HL-60 (cell line): ENCODE measurements around the gene COMP.

Experiments used
- DNase-seq, 2 experiments: peaks; one replicate each; pipeline ENCODE4 v3.0.0-alpha.2; 2010 to 2020; ENCODE audit warnings: low read depth in 1 of 2, low spot score in 1 of 2
- H3K27ac ChIP-seq: fragments of 250-450 bp; sonication (Bioruptor Pico); replicated peaks from 2 replicates; pipeline ENCODE4 v1.5.1; 2020; ENCODE audit warnings: mild to moderate bottlenecking, moderate library complexity
- H3K27me3 ChIP-seq: fragments of 250-450 bp; sonication (Bioruptor Pico); 2 replicates; pipeline ENCODE4 v1.5.1; 2021; ENCODE audit warnings: mild to moderate bottlenecking, moderate library complexity; ENCODE audit not compliant: insufficient read depth, poor library complexity, severe bottlenecking
- H3K4me3 ChIP-seq: replicated peaks from 2 replicates; pipeline ENCODE4 v1.5.1; 2011; ENCODE audit warnings: mild to moderate bottlenecking, control low read depth, low read length; ENCODE audit not compliant: insufficient read depth
- GABPA ChIP-seq: IDR thresholded peaks from 2 replicates; pipeline ENCODE4 v1.6.1; 2012; ENCODE audit warnings: low read depth
- POLR2AphosphoS5 ChIP-seq: IDR thresholded peaks from 2 replicates; pipeline ENCODE4 v1.6.1; 2012; ENCODE audit warnings: low read depth
- SPI1 ChIP-seq: IDR thresholded peaks from 2 replicates; pipeline ENCODE4 v1.6.1; 2012; ENCODE audit warnings: low read depth, mild to moderate bottlenecking, borderline replicate concordance
- TF ChIP-seq, protein P1 (sequence below): IDR thresholded peaks from 2 replicates; pipeline ENCODE4 v1.6.1; 2012; ENCODE audit warnings: low read depth; ENCODE audit not compliant: insufficient replicate concordance
- TF ChIP-seq, protein P2 (sequence below): IDR thresholded peaks from one replicate; pipeline ENCODE4 v1.5.1; 2011; ENCODE audit warnings: low read length, control low read depth, inconsistent platforms; ENCODE audit not compliant: insufficient read depth

The COMP gene

DNA sequence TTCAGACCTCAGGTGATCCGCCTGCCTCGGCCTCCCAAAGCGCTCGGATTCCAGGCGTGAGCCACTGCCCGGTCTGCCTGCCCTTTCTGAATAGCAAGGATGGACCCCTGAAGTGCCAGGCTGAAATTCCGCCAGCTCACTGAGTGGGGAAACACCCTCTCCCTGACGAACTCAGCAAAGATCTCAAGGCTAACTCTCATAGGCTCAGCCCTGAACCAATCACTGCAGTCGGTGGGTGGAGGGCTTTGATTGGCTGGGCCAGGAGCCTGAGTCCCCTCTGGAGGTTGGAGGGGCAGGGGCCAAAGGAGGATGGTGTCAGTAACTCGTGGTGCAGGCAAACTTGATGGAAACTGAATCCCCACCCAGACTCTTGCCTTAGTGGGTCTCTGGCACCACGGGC is 11.2 kb upstream of the COMP start:
- peaks cover 11% of the 10 kb centered on the region for H3K27me3 ChIP-seq
- no peak overlapping the region for H3K27ac ChIP-seq
- no peak for TF ChIP-seq GABPA
- TF ChIP-seq SPI1, result no peak
- no peak for TF ChIP-seq POLR2AphosphoS5
- TF ChIP-seq, protein P1, sequence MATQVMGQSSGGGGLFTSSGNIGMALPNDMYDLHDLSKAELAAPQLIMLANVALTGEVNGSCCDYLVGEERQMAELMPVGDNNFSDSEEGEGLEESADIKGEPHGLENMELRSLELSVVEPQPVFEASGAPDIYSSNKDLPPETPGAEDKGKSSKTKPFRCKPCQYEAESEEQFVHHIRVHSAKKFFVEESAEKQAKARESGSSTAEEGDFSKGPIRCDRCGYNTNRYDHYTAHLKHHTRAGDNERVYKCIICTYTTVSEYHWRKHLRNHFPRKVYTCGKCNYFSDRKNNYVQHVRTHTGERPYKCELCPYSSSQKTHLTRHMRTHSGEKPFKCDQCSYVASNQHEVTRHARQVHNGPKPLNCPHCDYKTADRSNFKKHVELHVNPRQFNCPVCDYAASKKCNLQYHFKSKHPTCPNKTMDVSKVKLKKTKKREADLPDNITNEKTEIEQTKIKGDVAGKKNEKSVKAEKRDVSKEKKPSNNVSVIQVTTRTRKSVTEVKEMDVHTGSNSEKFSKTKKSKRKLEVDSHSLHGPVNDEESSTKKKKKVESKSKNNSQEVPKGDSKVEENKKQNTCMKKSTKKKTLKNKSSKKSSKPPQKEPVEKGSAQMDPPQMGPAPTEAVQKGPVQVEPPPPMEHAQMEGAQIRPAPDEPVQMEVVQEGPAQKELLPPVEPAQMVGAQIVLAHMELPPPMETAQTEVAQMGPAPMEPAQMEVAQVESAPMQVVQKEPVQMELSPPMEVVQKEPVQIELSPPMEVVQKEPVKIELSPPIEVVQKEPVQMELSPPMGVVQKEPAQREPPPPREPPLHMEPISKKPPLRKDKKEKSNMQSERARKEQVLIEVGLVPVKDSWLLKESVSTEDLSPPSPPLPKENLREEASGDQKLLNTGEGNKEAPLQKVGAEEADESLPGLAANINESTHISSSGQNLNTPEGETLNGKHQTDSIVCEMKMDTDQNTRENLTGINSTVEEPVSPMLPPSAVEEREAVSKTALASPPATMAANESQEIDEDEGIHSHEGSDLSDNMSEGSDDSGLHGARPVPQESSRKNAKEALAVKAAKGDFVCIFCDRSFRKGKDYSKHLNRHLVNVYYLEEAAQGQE, result no peak
- TF ChIP-seq, protein P2, sequence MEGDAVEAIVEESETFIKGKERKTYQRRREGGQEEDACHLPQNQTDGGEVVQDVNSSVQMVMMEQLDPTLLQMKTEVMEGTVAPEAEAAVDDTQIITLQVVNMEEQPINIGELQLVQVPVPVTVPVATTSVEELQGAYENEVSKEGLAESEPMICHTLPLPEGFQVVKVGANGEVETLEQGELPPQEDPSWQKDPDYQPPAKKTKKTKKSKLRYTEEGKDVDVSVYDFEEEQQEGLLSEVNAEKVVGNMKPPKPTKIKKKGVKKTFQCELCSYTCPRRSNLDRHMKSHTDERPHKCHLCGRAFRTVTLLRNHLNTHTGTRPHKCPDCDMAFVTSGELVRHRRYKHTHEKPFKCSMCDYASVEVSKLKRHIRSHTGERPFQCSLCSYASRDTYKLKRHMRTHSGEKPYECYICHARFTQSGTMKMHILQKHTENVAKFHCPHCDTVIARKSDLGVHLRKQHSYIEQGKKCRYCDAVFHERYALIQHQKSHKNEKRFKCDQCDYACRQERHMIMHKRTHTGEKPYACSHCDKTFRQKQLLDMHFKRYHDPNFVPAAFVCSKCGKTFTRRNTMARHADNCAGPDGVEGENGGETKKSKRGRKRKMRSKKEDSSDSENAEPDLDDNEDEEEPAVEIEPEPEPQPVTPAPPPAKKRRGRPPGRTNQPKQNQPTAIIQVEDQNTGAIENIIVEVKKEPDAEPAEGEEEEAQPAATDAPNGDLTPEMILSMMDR, result no peak
- no peak for DNase-seq
- no peak overlapping the region for H3K4me3 ChIP-seq

DNA sequence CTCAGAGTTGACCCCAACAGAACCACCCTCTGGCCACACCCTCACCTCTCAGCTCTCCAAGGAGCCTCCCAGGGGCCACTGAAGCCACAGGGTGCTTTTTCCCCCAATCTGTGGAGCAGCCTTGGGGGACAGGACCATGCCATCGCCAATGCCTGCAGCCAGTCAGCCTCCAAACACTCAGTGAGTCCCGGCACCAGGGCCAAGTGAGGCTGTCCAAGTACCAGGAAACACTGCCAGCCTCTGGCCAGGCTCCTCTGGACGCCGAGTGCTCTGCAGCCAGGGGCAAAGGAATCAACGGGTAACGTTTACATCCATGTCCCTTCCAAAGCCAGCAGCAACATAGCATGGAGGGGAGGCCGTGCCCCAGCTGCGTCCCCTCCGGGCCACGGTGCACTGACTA is 9.5 kb upstream of the COMP start:
- TF ChIP-seq, protein P2, result no peak
- TF ChIP-seq SPI1 (no peak), GABPA (no peak), POLR2AphosphoS5 (no peak)
- TF ChIP-seq, protein P1, result no peak
- no peak overlapping the region for H3K4me3 ChIP-seq
- no peak overlapping the region for H3K27ac ChIP-seq
- no peak for DNase-seq
- H3K27me3 ChIP-seq, result peaks cover 22% of the 10 kb centered on the region

DNA sequence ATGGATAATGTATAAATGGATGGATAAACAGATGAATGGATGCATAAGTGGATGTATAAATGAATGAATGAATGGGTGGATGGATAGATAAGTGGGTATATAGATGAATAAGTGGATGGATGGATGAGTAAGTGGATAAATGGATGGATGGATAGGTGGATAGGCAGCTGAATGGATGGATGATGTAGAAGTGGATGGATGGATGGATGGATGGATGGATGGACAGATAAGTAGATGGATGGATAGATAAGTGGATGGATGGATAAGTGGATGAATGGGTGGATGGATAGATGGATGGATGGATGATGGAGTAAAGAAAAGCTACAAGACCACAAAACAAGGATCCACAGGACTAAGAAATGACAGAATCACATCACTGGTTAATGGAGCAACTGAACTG is 9.0 kb upstream of the COMP start:
- Histone ChIP-seq H3K27me3 (peaks cover 28% of the 10 kb centered on the region), H3K27ac (no peak overlapping the region), H3K4me3 (no peak overlapping the region)
- DNase-seq, result no peak
- TF ChIP-seq, protein P1, result no peak
- no peak for TF ChIP-seq GABPA
- TF ChIP-seq, protein P2, result no peak
